GM12865 (cell line): Measurements from ENCODE around the gene TANGO2.

Source experiments
- DNase-seq: peaks from one replicate; pipeline ENCODE4 v3.0.0; 2010; ENCODE audit warnings: low read depth
- H3K4me3 ChIP-seq: 2 replicates; pipeline ENCODE4 v1.5.1; 2011; ENCODE audit warnings: mild to moderate bottlenecking, low read depth, low read length, control low read depth
- CTCF ChIP-seq: IDR thresholded peaks from 2 replicates; pipeline ENCODE4 v1.5.1; 2011; ENCODE audit warnings: low read length, control low read depth, low read depth, inconsistent platforms; ENCODE audit not compliant: insufficient read depth; ENCODE audit errors: missing control alignments

Gene TANGO2

DNA sequence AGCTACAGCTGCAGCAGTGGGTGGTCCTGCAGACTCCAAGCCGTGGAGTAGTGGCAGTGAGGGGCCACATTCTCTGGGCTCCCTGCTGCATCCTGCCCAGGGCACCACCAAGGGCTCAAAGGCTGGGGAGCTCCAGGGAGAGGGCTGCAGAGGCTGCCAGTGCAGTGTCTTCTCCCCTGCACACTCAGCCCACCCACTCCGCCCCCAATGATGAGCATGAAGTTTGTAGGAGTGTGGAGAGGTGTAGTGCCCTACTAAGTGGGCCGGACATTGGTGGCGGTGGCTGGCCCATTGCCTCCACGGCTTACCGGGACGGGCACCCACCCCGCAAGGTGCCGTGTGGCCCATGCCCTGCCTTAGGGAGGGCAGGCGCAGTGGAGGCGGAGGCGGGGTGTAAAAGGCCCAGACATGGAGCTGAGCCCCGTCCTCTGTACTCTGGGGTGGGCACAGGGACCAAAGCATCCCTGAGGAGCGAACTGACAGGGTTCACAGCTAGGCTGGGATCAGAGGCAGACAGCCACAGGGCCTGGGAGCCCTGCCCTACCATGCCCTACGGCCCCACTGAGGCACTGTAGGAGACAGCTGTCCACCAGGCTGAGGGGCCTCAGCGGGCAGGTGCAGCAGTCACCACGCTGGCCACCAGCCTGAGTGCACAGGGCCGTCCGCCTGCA, 23.2 kb upstream of the TANGO2 start:
- H3K4me3 ChIP-seq: no peak overlapping the region
- DNase-seq: no peak
- no peak for TF ChIP-seq CTCF

DNA sequence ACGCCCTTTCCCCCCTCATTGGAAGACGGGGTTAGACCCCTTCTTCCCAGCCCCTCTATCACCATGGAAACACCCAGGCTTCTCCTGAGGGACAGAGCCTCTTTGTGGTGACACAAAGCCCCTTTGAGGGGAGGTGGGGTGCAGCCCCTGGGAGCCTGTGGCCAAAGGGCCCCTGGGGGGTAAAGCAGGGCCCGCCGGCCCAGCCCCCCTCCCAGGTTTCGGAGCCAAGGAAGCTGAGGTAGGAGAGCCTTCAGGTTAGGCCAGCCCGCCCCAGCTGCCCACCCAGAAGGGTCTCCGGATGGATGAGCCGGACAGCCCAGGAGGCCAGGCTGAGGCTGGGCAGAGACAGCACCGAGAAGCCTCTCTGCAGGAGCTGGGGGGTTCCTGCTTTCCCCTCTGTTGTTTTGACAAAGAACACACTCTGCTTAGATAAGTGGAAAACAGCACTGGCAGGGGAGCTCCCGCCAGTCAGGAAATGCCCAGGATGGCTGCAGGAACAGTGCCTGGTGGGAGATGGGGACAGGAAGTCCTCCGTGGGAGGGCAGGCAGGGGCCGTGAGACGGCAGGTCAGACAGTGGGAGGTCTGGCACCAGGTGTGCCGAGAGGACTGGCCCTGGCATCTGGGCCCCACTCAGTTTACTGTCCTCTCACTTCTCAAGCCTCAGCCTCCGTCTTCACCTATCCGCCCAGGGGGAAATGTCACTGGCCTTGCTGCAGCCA, 22.5 kb upstream of the TANGO2 start:
- no peak for TF ChIP-seq CTCF
- no peak overlapping the region for H3K4me3 ChIP-seq
- DNase-seq: no peak

GRCh38 chr22:19998991-19999820, 21.7 kb upstream of the TANGO2 start:
- DNase-seq: no peak
- TF ChIP-seq CTCF: no peak
- H3K4me3 ChIP-seq: no peak overlapping the region

DNA sequence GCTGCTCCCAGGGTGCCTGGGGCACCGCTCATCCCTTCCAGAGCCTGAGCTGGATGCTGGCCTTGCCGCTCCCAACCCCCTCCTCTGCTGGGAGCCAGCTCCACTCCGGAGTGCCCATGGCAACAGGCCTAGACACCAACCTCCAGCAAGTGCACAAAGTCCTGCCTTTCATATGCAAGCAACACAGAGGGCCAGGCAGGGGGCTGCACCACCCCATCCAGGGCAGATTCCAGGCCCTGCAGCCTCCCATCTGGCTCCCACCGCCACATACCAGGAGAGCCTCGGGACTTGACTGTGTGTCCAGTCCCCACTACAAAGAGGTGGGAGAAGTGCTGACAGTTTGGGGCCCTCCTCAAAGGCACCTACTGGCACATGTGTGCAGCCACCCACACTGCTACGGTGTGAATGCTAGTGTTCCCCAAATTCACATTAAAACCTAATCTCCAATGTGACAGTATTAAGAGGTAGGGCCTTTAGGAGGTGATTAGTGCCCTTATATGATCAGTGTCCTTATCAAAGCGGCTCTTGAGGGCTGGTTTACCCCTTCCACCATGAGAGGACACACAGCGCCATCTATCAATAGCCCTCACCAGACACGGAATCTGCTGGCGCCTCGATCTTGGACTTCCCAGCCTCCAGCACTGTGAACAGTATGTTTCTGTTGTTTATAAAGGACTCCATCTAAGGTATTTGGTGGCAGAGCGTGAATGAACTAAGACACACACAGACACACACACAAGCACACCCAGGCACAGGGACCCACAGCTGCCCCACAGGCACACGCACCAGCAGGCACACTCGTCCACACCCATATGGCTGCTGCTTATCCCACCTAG, 20.4 kb upstream of the TANGO2 start:
- no peak for TF ChIP-seq CTCF
- no peak overlapping the region for H3K4me3 ChIP-seq
- no peak for DNase-seq

DNA sequence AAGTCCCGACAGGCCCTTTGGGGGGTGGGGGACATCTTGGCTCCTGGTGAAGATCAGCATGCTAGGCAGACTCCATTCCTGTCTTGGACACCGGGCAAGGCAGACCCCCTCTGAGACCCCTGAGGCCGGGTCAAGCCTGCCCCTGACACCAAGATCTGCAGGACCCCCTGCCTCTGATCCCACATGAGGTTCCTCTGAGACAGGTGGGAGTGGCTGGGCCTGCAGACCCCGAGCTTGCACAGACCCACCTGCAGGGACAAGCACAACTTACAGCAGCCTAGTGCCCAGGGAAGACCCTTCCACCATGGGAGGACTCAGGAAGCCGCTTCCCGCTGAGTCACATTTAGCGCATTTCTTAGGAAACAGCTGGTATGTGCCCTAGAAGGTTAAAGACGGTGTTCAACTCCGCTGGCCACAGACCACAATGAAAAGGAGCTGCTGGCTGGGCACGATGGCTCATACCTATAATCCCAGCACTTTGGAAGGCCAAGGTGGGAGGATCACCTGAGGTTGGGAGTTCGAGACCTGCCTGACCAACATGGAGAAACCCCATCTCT, 19.8 kb upstream of the TANGO2 start:
- no peak for TF ChIP-seq CTCF
- no peak overlapping the region for H3K4me3 ChIP-seq
- no peak for DNase-seq

GRCh38 chr22:20002128-20002527, 18.8 kb upstream of the TANGO2 start:
- no peak for TF ChIP-seq CTCF
- no peak overlapping the region for H3K4me3 ChIP-seq
- no peak for DNase-seq
